PC-9 (cell line): ENCODE data around the gene NFATC1. TPM values are rescaled to one million over a fixed set of nuclear protein-coding genes. Genes with fewer than 3 reads are reported as not detected.

ENCODE experiments used
- BruUV-seq: library from RNA; stranded (reverse); fragments of 400-500 nt; replicated peaks from 2 replicates; lab custom pipeline; 2021; lab: Mats Ljungman, UMichigan
- CTCF ChIA-PET: fragments of 300-600 bp; sonication (Branson Sonifier 250); formaldehyde crosslinking; loops from one replicate; lab custom pipeline; 2022; ENCODE audit warnings: antibody characterized with exemption; lab: Charles Lee
- POLR2A ChIA-PET: fragments of 300-600 bp; sonication (Branson Sonifier 250); formaldehyde crosslinking; loops from one replicate; lab custom pipeline; 2022; ENCODE audit warnings: antibody characterized with exemption; ENCODE audit not compliant: unreplicated experiment; lab: Charles Lee
- DNase-seq, 2 experiments: peaks; one replicate each; pipeline versions ENCODE4 v3.0.0 to v3.0.0-alpha.2; 2015 to 2022; ENCODE audit warnings: mixed read lengths in 1 of 2
- H2AFZ ChIP-seq: fragments of 200-600 bp; sonication (generic); 2 replicates; pipeline ENCODE4 v1.8.1; 2017; ENCODE audit warnings: antibody characterized with exemption
- H3F3A ChIP-seq: fragments of 200-600 bp; sonication (generic); 2 replicates; pipeline ENCODE4 v1.8.1; 2017; ENCODE audit warnings: antibody characterized with exemption, mild to moderate bottlenecking, low read depth; ENCODE audit not compliant: insufficient read depth
- H3K27ac ChIP-seq: fragments of 200-600 bp; sonication (generic); 2 replicates; pipeline ENCODE4 v1.6.1; 2016; ENCODE audit warnings: mixed run types
- H3K27me3 ChIP-seq: fragments of 200-600 bp; sonication (generic); 2 replicates; pipeline ENCODE4 v1.6.1; 2016; ENCODE audit warnings: low read depth, mixed run types; ENCODE audit not compliant: insufficient read depth
- H3K36me3 ChIP-seq: fragments of 200-600 bp; sonication (generic); 2 replicates; pipeline ENCODE4 v1.6.1; 2016; ENCODE audit warnings: low read depth, mixed run types
- H3K4me1 ChIP-seq: fragments of 200-600 bp; sonication (generic); replicated peaks from 2 replicates; pipeline ENCODE4 v1.6.1; 2016; ENCODE audit warnings: mixed run types; ENCODE audit not compliant: insufficient read depth
- H3K4me2 ChIP-seq: fragments of 200-600 bp; sonication (generic); 2 replicates; pipeline ENCODE4 v1.6.1; 2017; ENCODE audit warnings: mixed run types
- H3K4me3 ChIP-seq: fragments of 200-600 bp; sonication (generic); 2 replicates; pipeline ENCODE4 v1.6.1; 2016; ENCODE audit warnings: mixed run types
- H3K79me2 ChIP-seq: fragments of 200-600 bp; sonication (generic); 2 replicates; pipeline ENCODE4 v1.6.1; 2017; ENCODE audit warnings: low read depth, mixed run types
- H3K9me2 ChIP-seq: fragments of 200-600 bp; sonication (generic); 2 replicates; pipeline ENCODE4 v1.8.1; 2017; ENCODE audit warnings: mild to moderate bottlenecking; ENCODE audit not compliant: insufficient read depth
- H3K9me3 ChIP-seq: fragments of 200-600 bp; sonication (generic); 2 replicates; pipeline ENCODE4 v1.8.1; 2016; ENCODE audit warnings: low read depth; ENCODE audit not compliant: insufficient read depth
- H4K20me1 ChIP-seq: fragments of 200-600 bp; sonication (generic); 2 replicates; pipeline ENCODE4 v1.8.1; 2017; ENCODE audit not compliant: insufficient read depth
- EZH2 ChIP-seq: fragments of 200-600 bp; sonication (generic); IDR thresholded peaks from 2 replicates; pipeline ENCODE4 v1.8.0; 2017; ENCODE audit warnings: antibody characterized with exemption, low read depth
- intact Hi-C: fragments of 100-400 bp; cut with micrococcal nuclease; formaldehyde crosslinking; loops from one replicate; pipeline ENCODE4 v1.10.0; 2022; ENCODE audit not compliant: unreplicated experiment
- total RNA-seq: library from RNA; stranded (reverse); gene quantifications from 2 replicates; pipeline ENCODE4 v1.2.3, GENCODE V29; 2021
- TF ChIP-seq, protein P1 (sequence below): fragments of 200-600 bp; sonication (generic); conservative IDR thresholded peaks from 2 replicates; pipeline ENCODE4 v1.6.1; 2017; ENCODE audit warnings: mixed run types, antibody characterized with exemption, mild to moderate bottlenecking, moderate library complexity

NFATC1 gene
- total RNA-seq, 1 experiment from 2014 or later, result 2.6 TPM

DNA sequence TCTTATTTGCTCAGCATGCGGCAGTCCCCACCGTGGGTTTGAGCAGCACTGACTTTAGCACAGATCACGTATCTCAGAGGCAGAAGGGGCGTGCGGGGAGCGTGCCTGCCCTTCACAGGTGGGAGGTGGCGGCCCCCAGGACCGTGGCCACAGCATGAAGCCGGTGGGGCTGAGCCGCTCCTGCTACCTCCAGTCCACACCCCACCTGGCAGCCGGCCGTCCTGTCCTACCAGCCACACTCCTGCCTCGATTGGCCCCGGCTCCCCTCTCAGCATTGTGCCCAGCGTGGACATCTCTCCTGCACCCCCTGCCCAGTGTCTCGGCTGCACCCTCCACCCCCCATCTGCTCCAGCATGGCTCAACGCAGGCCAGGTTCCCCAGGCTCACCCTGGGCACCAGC lies 73.6 kb downstream of the NFATC1 start:
- Histone ChIP-seq H3K4me2 (no peak overlapping the region), H2AFZ (no peak overlapping the region), H3K27ac (no peak overlapping the region), H3K9me3 (no peaks in the 10 kb centered on the region), H3K9me2 (no peaks in the 10 kb centered on the region), H3K79me2 (no peaks in the 10 kb centered on the region), H3K4me3 (no peak overlapping the region), H3K36me3 (no peaks in the 10 kb centered on the region), H3K4me1 (no peaks in the 10 kb centered on the region), H3F3A (no peaks in the 10 kb centered on the region), H4K20me1 (no peaks in the 10 kb centered on the region), H3K27me3 (peaks cover 9% of the 10 kb centered on the region; the same call in 1 of the 2 replicates)
- BruUV-seq, result no TSS peak
- TF ChIP-seq, protein P1, sequence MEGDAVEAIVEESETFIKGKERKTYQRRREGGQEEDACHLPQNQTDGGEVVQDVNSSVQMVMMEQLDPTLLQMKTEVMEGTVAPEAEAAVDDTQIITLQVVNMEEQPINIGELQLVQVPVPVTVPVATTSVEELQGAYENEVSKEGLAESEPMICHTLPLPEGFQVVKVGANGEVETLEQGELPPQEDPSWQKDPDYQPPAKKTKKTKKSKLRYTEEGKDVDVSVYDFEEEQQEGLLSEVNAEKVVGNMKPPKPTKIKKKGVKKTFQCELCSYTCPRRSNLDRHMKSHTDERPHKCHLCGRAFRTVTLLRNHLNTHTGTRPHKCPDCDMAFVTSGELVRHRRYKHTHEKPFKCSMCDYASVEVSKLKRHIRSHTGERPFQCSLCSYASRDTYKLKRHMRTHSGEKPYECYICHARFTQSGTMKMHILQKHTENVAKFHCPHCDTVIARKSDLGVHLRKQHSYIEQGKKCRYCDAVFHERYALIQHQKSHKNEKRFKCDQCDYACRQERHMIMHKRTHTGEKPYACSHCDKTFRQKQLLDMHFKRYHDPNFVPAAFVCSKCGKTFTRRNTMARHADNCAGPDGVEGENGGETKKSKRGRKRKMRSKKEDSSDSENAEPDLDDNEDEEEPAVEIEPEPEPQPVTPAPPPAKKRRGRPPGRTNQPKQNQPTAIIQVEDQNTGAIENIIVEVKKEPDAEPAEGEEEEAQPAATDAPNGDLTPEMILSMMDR, result no peak
- no peak for TF ChIP-seq EZH2
- no peak for DNase-seq
- intact Hi-C loops, result no loop called here
- POLR2A ChIA-PET, result no interaction called here
- CTCF ChIA-PET, result no interaction called here

DNA sequence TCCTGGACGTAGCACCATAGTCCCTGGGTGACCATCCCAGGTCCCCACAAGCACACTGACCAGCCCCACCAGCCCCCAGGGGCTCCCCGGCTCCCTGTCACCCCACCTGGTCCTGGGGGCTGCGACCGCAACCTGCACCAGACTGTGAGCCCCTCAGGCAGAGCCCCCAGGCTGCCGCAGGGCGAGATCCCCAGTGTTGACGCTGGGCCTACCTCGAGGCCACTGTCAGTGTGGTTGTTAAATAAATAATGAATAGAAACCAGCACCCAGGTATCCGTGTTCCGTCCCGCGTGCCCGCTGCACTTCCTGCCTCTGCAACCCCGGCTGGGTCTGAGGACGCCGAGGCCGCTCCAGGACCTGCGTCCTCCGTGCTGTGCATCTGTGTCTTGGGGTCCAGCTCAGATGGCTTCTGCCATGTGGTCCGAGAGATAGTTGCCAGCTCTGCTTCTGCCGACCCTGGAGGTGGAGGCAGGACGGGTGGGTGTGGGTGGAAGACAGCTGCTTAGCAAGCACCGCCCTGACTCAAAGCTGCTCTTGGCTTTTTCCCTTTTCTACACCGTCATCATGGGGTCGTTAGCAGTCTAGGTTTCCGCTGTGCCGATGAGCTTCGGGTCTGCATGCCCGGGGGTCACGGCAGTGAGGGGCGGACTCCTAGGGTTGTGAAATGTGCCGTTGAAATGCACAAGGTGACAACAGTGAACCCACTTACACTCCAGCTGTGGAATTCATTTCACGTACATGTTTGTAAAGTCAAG lies 74.2 kb downstream of the NFATC1 start:
- H3K79me2 ChIP-seq, result no peaks in the 10 kb centered on the region
- no peak for DNase-seq
- no peaks in the 10 kb centered on the region for H3K4me1 ChIP-seq
- H3F3A ChIP-seq, result no peaks in the 10 kb centered on the region
- TF ChIP-seq, protein P1, result no peak
- no peak for TF ChIP-seq EZH2
- H3K9me3 ChIP-seq, result no peaks in the 10 kb centered on the region
- POLR2A ChIA-PET, result no interaction called here
- no TSS peak for BruUV-seq
- H3K27ac ChIP-seq, result no peak overlapping the region
- no peak overlapping the region for H3K4me2 ChIP-seq
- CTCF ChIA-PET, result no interaction called here
- H3K4me3 ChIP-seq, result no peak overlapping the region
- H3K9me2 ChIP-seq, result no peaks in the 10 kb centered on the region
- peaks cover 9% of the 10 kb centered on the region; the same call in 1 of the 2 replicates for H3K27me3 ChIP-seq
- intact Hi-C loops, result no loop called here
- no peak overlapping the region for H2AFZ ChIP-seq
- no peaks in the 10 kb centered on the region for H4K20me1 ChIP-seq
- H3K36me3 ChIP-seq, result no peaks in the 10 kb centered on the region

DNA sequence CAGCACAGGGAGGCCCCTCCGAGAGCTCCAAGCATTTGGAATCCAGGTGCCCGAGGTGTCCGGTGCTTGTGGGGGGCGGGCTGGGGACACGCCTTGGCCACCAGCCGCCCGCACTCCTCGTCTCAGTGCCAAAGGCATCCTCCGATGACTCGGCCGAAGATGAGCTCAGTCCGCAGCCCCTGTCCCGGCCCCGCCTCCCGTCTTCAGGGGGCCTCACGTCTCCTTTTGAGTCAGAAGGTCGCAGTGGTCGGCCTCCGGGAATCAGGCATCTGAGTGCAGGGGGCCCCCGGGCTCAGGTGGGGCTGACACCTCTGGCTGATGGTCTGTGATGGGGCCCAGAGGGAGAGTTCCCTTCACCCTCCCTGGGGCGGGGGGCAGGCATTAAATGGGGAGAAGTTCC lies 74.8 kb downstream of the NFATC1 start:
- Histone ChIP-seq H3K9me2 (no peaks in the 10 kb centered on the region), H3K36me3 (no peaks in the 10 kb centered on the region), H2AFZ (no peak overlapping the region), H4K20me1 (no peaks in the 10 kb centered on the region), H3K4me2 (no peak overlapping the region), H3K4me3 (no peak overlapping the region), H3K79me2 (no peaks in the 10 kb centered on the region), H3K27ac (no peak overlapping the region), H3K9me3 (no peaks in the 10 kb centered on the region), H3F3A (no peaks in the 10 kb centered on the region), H3K27me3 (peaks cover 9% of the 10 kb centered on the region; the same call in 1 of the 2 replicates), H3K4me1 (no peaks in the 10 kb centered on the region)
- CTCF ChIA-PET, result no interaction called here
- BruUV-seq, result no TSS peak
- POLR2A ChIA-PET, result no interaction called here
- intact Hi-C loops, result no loop called here
- no peak for DNase-seq
- TF ChIP-seq EZH2, result no peak
- TF ChIP-seq, protein P1, result no peak
